H1 (cell line): ENCODE data around the gene TMEM250. TPM values are rescaled to one million over a fixed set of nuclear protein-coding genes. Genes with fewer than 3 reads are reported as not detected.
A peak's percentile ranks its signal among the peaks of the same experiment; 100 is the strongest.

Experiments used
- CTCF ChIA-PET: fragments of 300-600 bp; sonication (Branson Sonifier 250); formaldehyde crosslinking; loops from one replicate; lab custom pipeline; 2021; ENCODE audit not compliant: partially characterized antibody; lab: Charles Lee
- POLR2A ChIA-PET: fragments of 300-600 bp; sonication (Branson Sonifier 250); formaldehyde crosslinking; loops from one replicate; lab custom pipeline; 2021; ENCODE audit warnings: inconsistent platforms; ENCODE audit not compliant: partially characterized antibody; lab: Charles Lee
- DNase-seq, 2 experiments: peaks; one replicate each; pipeline versions ENCODE4 v3.0.0 to v3.0.0-alpha.2; 2010 to 2022; ENCODE audit warnings: low spot score in 2 of 2, low read depth in 1 of 2, mixed read lengths in 1 of 2
- FAIRE-seq: peaks from 2 replicates; lab custom pipeline; 2011; peaks lifted over from hg19 to GRCh38; lab: Jason Lieb, UNC
- H2AFZ ChIP-seq: 2 replicates; pipeline ENCODE4 v1.8.1; 2012; ENCODE audit warnings: low read length, inconsistent platforms
- H2AK5ac ChIP-seq: 2 replicates; pipeline ENCODE4 v1.6.1; 2013; ENCODE audit warnings: low read depth, low read length
- H2BK120ac ChIP-seq: replicated peaks from 2 replicates; pipeline ENCODE3; 2013; ENCODE audit warnings: low read depth, low read length, inconsistent platforms
- H2BK12ac ChIP-seq: 2 replicates; pipeline ENCODE4 v1.6.1; 2013; ENCODE audit warnings: low read depth, low read length
- H2BK15ac ChIP-seq: 2 replicates; pipeline ENCODE4 v1.6.1; 2013; ENCODE audit warnings: low read length
- H2BK20ac ChIP-seq: 2 replicates; pipeline ENCODE4 v1.6.1; 2013; ENCODE audit warnings: low read length
- H2BK5ac ChIP-seq: 2 replicates; pipeline ENCODE4 v1.6.1; 2013; ENCODE audit warnings: low read depth, low read length
- H3K14ac ChIP-seq: 2 replicates; pipeline ENCODE4 v1.6.1; 2013; ENCODE audit warnings: inconsistent platforms; ENCODE audit not compliant: insufficient read length
- H3K18ac ChIP-seq: 2 replicates; pipeline ENCODE4 v1.6.1; 2013; ENCODE audit warnings: low read length; ENCODE audit errors: extremely low read depth
- H3K23ac ChIP-seq: 2 replicates; pipeline ENCODE4 v1.6.1; 2013; ENCODE audit warnings: inconsistent platforms; ENCODE audit not compliant: insufficient read length
- H3K23me2 ChIP-seq: 2 replicates; pipeline ENCODE4 v1.6.1; 2013; ENCODE audit warnings: low read depth, low read length
- H3K27ac ChIP-seq: 2 replicates; pipeline ENCODE4 v1.6.1; 2011; ENCODE audit warnings: low read depth, low read length, inconsistent platforms
- H3K27me3 ChIP-seq, 4 experiments: replicated peaks in 1 of 4; 1 replicate in 1 of 4; 2 replicates in 3 of 4; pipeline versions ENCODE4 v1.6.1 to v1.8.1; 2011 to 2013; ENCODE audit warnings: low read length in 3 of 4, mild to moderate bottlenecking in 3 of 4, inconsistent platforms in 2 of 4, mixed read lengths in 2 of 4, moderate library complexity in 1 of 4; ENCODE audit not compliant: control insufficient read depth in 3 of 4, insufficient read depth in 3 of 4; ENCODE audit errors: extremely low read depth in 1 of 4
- H3K36me3 ChIP-seq, 4 experiments: 2 replicates each; pipeline versions ENCODE4 v1.6.1 to v1.8.1; 2011 to 2013; ENCODE audit warnings: mild to moderate bottlenecking in 4 of 4, low read length in 3 of 4, moderate library complexity in 2 of 4, control low read depth in 1 of 4, inconsistent platforms in 1 of 4; ENCODE audit not compliant: insufficient read depth in 4 of 4, control insufficient read depth in 2 of 4
- H3K4ac ChIP-seq: replicated peaks from 2 replicates; pipeline ENCODE3; 2013; ENCODE audit warnings: low read length, low read depth, mixed read lengths, inconsistent platforms; ENCODE audit not compliant: insufficient read length
- H3K4me1 ChIP-seq, 4 experiments: replicated peaks in 1 of 4; 1 replicate in 1 of 4; 2 replicates in 3 of 4; pipeline versions ENCODE4 v1.6.1 to v1.8.1; 2011 to 2013; ENCODE audit warnings: low read length in 3 of 4, inconsistent platforms in 2 of 4, mixed read lengths in 1 of 4; ENCODE audit not compliant: insufficient read depth in 4 of 4, control insufficient read depth in 3 of 4
- H3K4me2 ChIP-seq, 2 experiments: 2 replicates each; pipeline versions ENCODE4 v1.6.1 to v1.8.1; 2011 to 2013; ENCODE audit warnings: low read depth in 2 of 2, low read length in 2 of 2, control low read depth in 1 of 2, inconsistent platforms in 1 of 2, mild to moderate bottlenecking in 1 of 2; ENCODE audit not compliant: insufficient read depth in 1 of 2
- H3K4me3 ChIP-seq, 4 experiments: fragments of 200-600, 300-600 bp in 1 of 4; sonication (generic), shearing (Covaris generic), sonication (Bioruptor Twin) in 1 of 4; 2 replicates each; pipeline versions ENCODE4 v1.5.1 to v1.8.1; 2011 to 2016; ENCODE audit warnings: low read length in 4 of 4, low read depth in 3 of 4, control low read depth in 2 of 4, inconsistent platforms in 2 of 4, mild to moderate bottlenecking in 2 of 4, mixed read lengths in 1 of 4, moderate library complexity in 1 of 4; ENCODE audit not compliant: insufficient read depth in 2 of 4; ENCODE audit errors: extremely low read depth in 1 of 4
- H3K56ac ChIP-seq: replicated peaks from 2 replicates; pipeline ENCODE3; 2013; ENCODE audit warnings: low read depth, mild to moderate bottlenecking, mixed read lengths, low read length, inconsistent platforms; ENCODE audit not compliant: insufficient read length
- H3K79me1 ChIP-seq: 2 replicates; pipeline ENCODE4 v1.6.1; 2013; ENCODE audit warnings: low read depth, low read length, control low read depth
- H3K79me2 ChIP-seq, 2 experiments: 2 replicates each; pipeline versions ENCODE4 v1.6.1 to v1.8.1; 2012 to 2013; ENCODE audit warnings: low read length in 2 of 2, mild to moderate bottlenecking in 2 of 2, inconsistent platforms in 1 of 2; ENCODE audit not compliant: insufficient read depth in 2 of 2, control insufficient read depth in 1 of 2
- H3K9ac ChIP-seq, 4 experiments: replicated peaks in 1 of 4; 1 replicate in 1 of 4; 2 replicates in 3 of 4; pipeline versions ENCODE4 v1.6.1 to v1.8.1; 2011 to 2013; ENCODE audit warnings: low read depth in 3 of 4, low read length in 3 of 4, control low read depth in 2 of 4, mild to moderate bottlenecking in 2 of 4, moderate library complexity in 2 of 4, inconsistent platforms in 1 of 4; ENCODE audit errors: extremely low read depth in 1 of 4
- H3K9me3 ChIP-seq, 2 experiments: 2 replicates each; pipeline versions ENCODE4 v1.6.1 to v1.8.1; 2012 to 2013; ENCODE audit warnings: mild to moderate bottlenecking in 2 of 2, moderate library complexity in 2 of 2, control low read depth in 1 of 2, inconsistent platforms in 1 of 2, low read depth in 1 of 2, low read length in 1 of 2, mixed read lengths in 1 of 2; ENCODE audit not compliant: insufficient read depth in 2 of 2
- H4K20me1 ChIP-seq, 2 experiments: replicated peaks in 1 of 2; 2 replicates each; pipeline versions ENCODE3 to v1.8.1; 2011 to 2013; ENCODE audit warnings: inconsistent platforms in 2 of 2, low read length in 2 of 2, mild to moderate bottlenecking in 1 of 2; ENCODE audit not compliant: insufficient read depth in 2 of 2, control insufficient read depth in 1 of 2
- H4K5ac ChIP-seq: 2 replicates; pipeline ENCODE4 v1.6.1; 2013; ENCODE audit warnings: low read length, low read depth, mixed read lengths, inconsistent platforms; ENCODE audit not compliant: insufficient read length
- H4K8ac ChIP-seq: 2 replicates; pipeline ENCODE4 v1.8.0; 2013; ENCODE audit warnings: mild to moderate bottlenecking, moderate library complexity, low read length, inconsistent platforms; ENCODE audit not compliant: insufficient read depth; ENCODE audit errors: extremely low read depth
- H4K91ac ChIP-seq: replicated peaks from 2 replicates; pipeline ENCODE3; 2013; ENCODE audit warnings: low read length, mixed read lengths, inconsistent platforms; ENCODE audit not compliant: insufficient read length
- BCL11A ChIP-seq, 2 experiments: IDR thresholded peaks; one replicate each; pipeline ENCODE4 v1.6.1; 2011; ENCODE audit warnings: low read depth in 2 of 2, low read length in 2 of 2, mild to moderate bottlenecking in 2 of 2
- CHD1 ChIP-seq: IDR thresholded peaks from 2 replicates; pipeline ENCODE4 v1.6.1; 2012; ENCODE audit warnings: low read depth, low read length, improper control_type of control experiment
- CREB1 ChIP-seq: IDR thresholded peaks from 2 replicates; pipeline ENCODE4 v1.6.1; 2012; ENCODE audit warnings: inconsistent platforms
- EZH2 ChIP-seq: fragments of 200-600 bp; sonication (generic); IDR thresholded peaks from 2 replicates; pipeline ENCODE4 v1.7.1; 2012; ENCODE audit warnings: low read depth, mild to moderate bottlenecking, moderate library complexity, low read length, inconsistent platforms; ENCODE audit not compliant: severe bottlenecking
- RNF2 ChIP-seq: fragments of 200-900, 300-1000 bp; sonication (generic); IDR thresholded peaks from 2 replicates; pipeline ENCODE4 v1.7.1; 2016; ENCODE audit warnings: borderline replicate concordance, low read depth, mild to moderate bottlenecking, antibody characterized with exemption, low read length; ENCODE audit not compliant: poor library complexity, severe bottlenecking; ENCODE audit errors: missing control alignments
- WGBS, 2 experiments: shearing (Covaris generic) in 1 of 2; methylation state at CpG; one replicate each; pipeline versions ENCODE4 v1.1.6 to v1.1.7; 2013 to 2015; ENCODE audit warnings: low lambda C conversion rate in 2 of 2, mixed read lengths in 2 of 2, inconsistent platforms in 1 of 2, low coverage in 1 of 2, missing lambda C conversion rate in 1 of 2; ENCODE audit not compliant: insufficient replicate concordance in 2 of 2, insufficient coverage in 1 of 2, insufficient read length in 1 of 2; ENCODE audit errors: extremely low coverage in 1 of 2, missing lambda C conversion rate in 1 of 2; 5-methylcytosine and 5-hydroxymethylcytosine counted together
- polyA plus RNA-seq, 7 experiments: library from polyadenylated mRNA; depleted of rRNA in 3 of 7; stranded (reverse) in 5 of 7; unstranded in 2 of 7; fragments of >200 nt in 5 of 7; fragments of 200-250 nt in 2 of 7; gene quantifications; 1 replicate in 5 of 7; 2 replicates in 1 of 7; 4 replicates in 1 of 7; pipeline versions ENCODE4 v1.2.1 to v1.2.3, GENCODE V29; 2011 to 2013; ENCODE audit warnings: missing spikeins in 2 of 7, mixed read lengths in 2 of 7
- total RNA-seq: library from RNA; stranded (reverse); fragmentation: NEBNext Ultra II Directional; extraction: Animal tissue kit (Norgen Biotek cat#: 25700); gene quantifications from 2 replicates; pipeline ENCODE4 v1.2.1, GENCODE V29; 2021

Gene TMEM250
- total and polyA plus RNA-seq, 2 of the 8 experiments (the other 6 are each of a cell fraction or from before 2014, with no cell fraction given), result 22.3 to 34.9 TPM

- FAIRE-seq (no peak), DNase-seq (no peak)
- Histone ChIP-seq H3K79me1 (no peaks in the 10 kb centered on the region), H4K20me1 (no peaks in the 10 kb centered on the region), H3K4me1 (peaks cover 0 to 29% (median 24%) of the 10 kb centered on the region in 4 experiments; a peak in 6 of 7 replicates), H2AFZ (no peak overlapping the region), H2BK15ac (0 out of 2 replicates have a peak overlapping the region, but pooled peaks have one; percentile 61), H3K18ac (peak overlapping the region; percentile 87), H3K27me3 (peaks cover 0 to 4% (median 3%) of the 10 kb centered on the region in 4 experiments; a peak in 4 of 7 replicates), H3K14ac (no peak overlapping the region), H3K9ac (no peak overlapping the region), H3K27ac (no peak overlapping the region), H3K4me3 (no peak overlapping the region), H4K8ac (no peak overlapping the region), H3K4ac (no peak overlapping the region), H4K5ac (no peak overlapping the region), H3K23me2 (peaks cover 7% of the 10 kb centered on the region), H2BK5ac (no peak overlapping the region), H2AK5ac (no peak overlapping the region), H3K79me2 (no peaks in the 10 kb centered on the region), H3K4me2 (peak overlapping the region in 1 of 2 experiments; percentile 34; a peak in 1 of 4 replicates), H3K23ac (no peak overlapping the region), H3K56ac (no peak overlapping the region), H2BK120ac (no peak overlapping the region), H2BK12ac (peak overlapping the region; percentile 68; the same call in 1 of the 2 replicates), H3K36me3 (no peaks in the 10 kb centered on the region), H3K9me3 (no peaks in the 10 kb centered on the region), H4K91ac (peak overlapping the region; percentile 66), H2BK20ac (no peak overlapping the region)
- WGBS, 2 experiments, result 84% methylated on average over 14 of the region's 14 CpGs; no CpG with 5 or more reads in 1 of the 2 experiments
- CTCF ChIA-PET, result interaction anchor here (0.6 to 3.3 kb wide), 11 partner anchors 10 to 919 kb away, joined by 3 to 15 read pairs (median 3); no protein-coding TSS in a partner anchor
- TF ChIP-seq BCL11A (IDR thresholded peaks at IDR 0.05; ENCODE audit: low read depth in 2 of 2, low read length in 2 of 2) (no peak), EZH2 (no peak), RNF2 (no peak), CREB1 (no peak), CHD1 (no peak)
- POLR2A ChIA-PET, result interaction anchor here (1.0 to 1.2 kb wide), 2 partner anchors 10 to 30 kb away, joined by 3 to 4 read pairs; no protein-coding TSS in a partner anchor
Measured at GRCh38 chr9:136148766-136149165, 30.1 kb upstream of the TMEM250 start.
